Lung (tissue), 12 donors: ENCODE data around the gene TECTA. TPM values are rescaled to one million over a fixed set of nuclear protein-coding genes. Genes with fewer than 3 reads are reported as not detected.

ENCODE experiments used
- ATAC-seq: fragments of 200-7000 bp; cut with Tn5 transposase; one replicate; pipeline ENCODE4 v1.9.1; 2020; ENCODE audit warnings: moderate number of reproducible peaks; ENCODE audit not compliant: insufficient read depth, low FRiP score
- DNase-seq, 3 donors: peaks; one replicate each; pipeline ENCODE4 v3.0.0-alpha.2; 2013 to 2017
- H3K27ac ChIP-seq, 2 donors: one replicate each; pipeline ENCODE4 v1.5.1; 2013; ENCODE audit warnings: mild to moderate bottlenecking in 2 of 2, moderate library complexity in 2 of 2, control low read depth in 1 of 2, inconsistent platforms in 1 of 2, low read depth in 1 of 2, low read length in 1 of 2
- H3K27me3 ChIP-seq, 3 donors: one replicate each; pipeline ENCODE4 v1.5.1; 2013; ENCODE audit warnings: low read length in 2 of 3; ENCODE audit not compliant: control insufficient read depth in 3 of 3, insufficient read depth in 3 of 3
- H3K36me3 ChIP-seq, 4 donors: one replicate each; pipeline ENCODE4 v1.5.1; 2013; ENCODE audit warnings: low read length in 4 of 4, mild to moderate bottlenecking in 1 of 4, moderate library complexity in 1 of 4; ENCODE audit not compliant: control insufficient read depth in 4 of 4, insufficient read depth in 4 of 4
- H3K4me1 ChIP-seq, 5 donors: one replicate each; pipeline ENCODE4 v1.5.1; 2013; ENCODE audit warnings: low read length in 5 of 5, mild to moderate bottlenecking in 2 of 5, moderate library complexity in 1 of 5; ENCODE audit not compliant: control insufficient read depth in 5 of 5, insufficient read depth in 5 of 5
- H3K4me3 ChIP-seq: one replicate; pipeline ENCODE4 v1.5.1; 2013; ENCODE audit warnings: mild to moderate bottlenecking, control low read depth, moderate library complexity
- H3K9ac ChIP-seq, 2 donors: one replicate each; pipeline ENCODE4 v1.5.1; 2013; ENCODE audit warnings: low read length in 2 of 2, control low read depth in 1 of 2; ENCODE audit not compliant: insufficient read depth in 1 of 2
- H3K9me3 ChIP-seq, 4 donors: one replicate each; pipeline ENCODE4 v1.5.1; 2013; ENCODE audit warnings: low read length in 3 of 4, mild to moderate bottlenecking in 1 of 4, moderate library complexity in 1 of 4; ENCODE audit not compliant: control insufficient read depth in 4 of 4, insufficient read depth in 3 of 4
- CTCF ChIP-seq: IDR thresholded peaks from 2 replicates; pipeline ENCODE4 v1.5.1; 2012; ENCODE audit warnings: mild to moderate bottlenecking; ENCODE audit errors: control extremely low read depth, extremely low read depth
- WGBS, 2 donors: extraction: QIAGEN DNeasy Blood & Tissue Kit; methylation state at CpG; one replicate each; pipeline ENCODE4 v1.1.7; 2013; 5-methylcytosine and 5-hydroxymethylcytosine counted together
- polyA plus RNA-seq, 2 donors: library from polyadenylated mRNA; stranded (reverse); fragments of 200-250 nt; gene quantifications; one replicate each; pipeline ENCODE4 v1.2.1, GENCODE V29; 2013
- total RNA-seq, 2 donors: library from RNA; depleted of rRNA in 1 of 2; stranded (reverse); fragments of >200 nt in 1 of 2; gene quantifications; one replicate each; pipeline ENCODE4 v1.2.1, GENCODE V29; 2014 to 2021
- donor health status: control.
- donor health status: control.
- donor health status: Bipolar disorder and iron deficiency.
- donor health status: healthy.
- donor health status: DM: yes; HTN: yes; CAD: no.

TECTA gene
- total and polyA plus RNA-seq, 4 donors: 0.35 to 2.5 (median 0.82) TPM

GRCh38 chr11:121206810-121207209 is 105.8 kb downstream of the TECTA start:
- Histone ChIP-seq H3K4me3 (no peak overlapping the region), H3K4me1 (no peaks in the 10 kb centered on the region), H3K9ac (no peak overlapping the region), H3K27ac (no peak overlapping the region), H3K36me3 (no peaks in the 10 kb centered on the region), H3K27me3 (no peaks in the 10 kb centered on the region), H3K9me3 (no peaks in the 10 kb centered on the region)
- ATAC-seq (no peak), DNase-seq (no peak)
- WGBS, 2 donors: 60 to 75% methylated on average over 2 of the region's 2 CpGs
- no peak for TF ChIP-seq CTCF

- Histone ChIP-seq H3K27me3 (no peaks in the 10 kb centered on the region), H3K9ac (no peak overlapping the region), H3K4me3 (no peak overlapping the region), H3K4me1 (no peaks in the 10 kb centered on the region), H3K27ac (no peak overlapping the region), H3K9me3 (no peaks in the 10 kb centered on the region), H3K36me3 (no peaks in the 10 kb centered on the region)
- no peak for TF ChIP-seq CTCF
- no peak for ATAC-seq
- no peak for DNase-seq
Measured at GRCh38 chr11:121207485-121208115, 106.6 kb downstream of the TECTA start.

GRCh38 chr11:121210445-121211080 is 109.5 kb downstream of the TECTA start:
- no peaks in the 10 kb centered on the region for H3K27me3 ChIP-seq
- no peak for TF ChIP-seq CTCF
- no peaks in the 10 kb centered on the region for H3K9me3 ChIP-seq
- no peak overlapping the region for H3K4me3 ChIP-seq
- DNase-seq (no peak), ATAC-seq (no peak)
- H3K9ac ChIP-seq: no peak overlapping the region
- H3K4me1 ChIP-seq: no peaks in the 10 kb centered on the region
- H3K36me3 ChIP-seq: no peaks in the 10 kb centered on the region
- H3K27ac ChIP-seq: no peak overlapping the region

GRCh38 chr11:121211626-121212025 is 110.6 kb downstream of the TECTA start:
- Histone ChIP-seq H3K27me3 (no peaks in the 10 kb centered on the region), H3K27ac (no peak overlapping the region), H3K9ac (no peak overlapping the region), H3K36me3 (no peaks in the 10 kb centered on the region), H3K4me1 (no peaks in the 10 kb centered on the region), H3K9me3 (no peaks in the 10 kb centered on the region), H3K4me3 (no peak overlapping the region)
- 85 to 92% methylated on average over 1 of the region's 1 CpG for WGBS, 2 donors
- ATAC-seq: no peak
- TF ChIP-seq CTCF: no peak
- DNase-seq: no peak
